HL-60 (cell line): ENCODE results near the gene TNNT1.

Source experiments
- DNase-seq, 2 experiments: peaks; one replicate each; pipeline ENCODE4 v3.0.0-alpha.2; 2010 to 2020; ENCODE audit warnings: low read depth in 1 of 2, low spot score in 1 of 2
- H3K27ac ChIP-seq: fragments of 250-450 bp; sonication (Bioruptor Pico); replicated peaks from 2 replicates; pipeline ENCODE4 v1.5.1; 2020; ENCODE audit warnings: mild to moderate bottlenecking, moderate library complexity
- H3K27me3 ChIP-seq: fragments of 250-450 bp; sonication (Bioruptor Pico); 2 replicates; pipeline ENCODE4 v1.5.1; 2021; ENCODE audit warnings: mild to moderate bottlenecking, moderate library complexity; ENCODE audit not compliant: insufficient read depth, poor library complexity, severe bottlenecking
- H3K4me3 ChIP-seq: replicated peaks from 2 replicates; pipeline ENCODE4 v1.5.1; 2011; ENCODE audit warnings: mild to moderate bottlenecking, control low read depth, low read length; ENCODE audit not compliant: insufficient read depth
- CTCF ChIP-seq: IDR thresholded peaks from one replicate; pipeline ENCODE4 v1.5.1; 2011; ENCODE audit warnings: low read length, control low read depth, inconsistent platforms; ENCODE audit not compliant: insufficient read depth
- GABPA ChIP-seq: IDR thresholded peaks from 2 replicates; pipeline ENCODE4 v1.6.1; 2012; ENCODE audit warnings: low read depth
- POLR2AphosphoS5 ChIP-seq: IDR thresholded peaks from 2 replicates; pipeline ENCODE4 v1.6.1; 2012; ENCODE audit warnings: low read depth
- REST ChIP-seq: IDR thresholded peaks from 2 replicates; pipeline ENCODE4 v1.6.1; 2012; ENCODE audit warnings: low read depth; ENCODE audit not compliant: insufficient replicate concordance
- SPI1 ChIP-seq: IDR thresholded peaks from 2 replicates; pipeline ENCODE4 v1.6.1; 2012; ENCODE audit warnings: low read depth, mild to moderate bottlenecking, borderline replicate concordance

Gene TNNT1

GRCh38 chr19:55095260-55096060, 53.5 kb downstream of the TNNT1 start:
- H3K27ac ChIP-seq, result no peak overlapping the region
- TF ChIP-seq POLR2AphosphoS5 (no peak), REST (no peak), GABPA (no peak), CTCF (no peak), SPI1 (no peak)
- DNase-seq, result no peak

GRCh38 chr19:55094456-55095259, 54.3 kb downstream of the TNNT1 start:
- no peak for DNase-seq
- Histone ChIP-seq H3K4me3 (no peak overlapping the region), H3K27ac (no peak overlapping the region), H3K27me3 (no peaks in the 10 kb centered on the region)
- no peak for TF ChIP-seq CTCF
- TF ChIP-seq GABPA, result no peak

More at GRCh38 chr19:55095260-55096060, 53.5 kb downstream of the TNNT1 start:
- H3K27me3 ChIP-seq, result no peaks in the 10 kb centered on the region
- no peak overlapping the region for H3K4me3 ChIP-seq

- no peak overlapping the region for H3K4me3 ChIP-seq
- DNase-seq, result no peak
- no peaks in the 10 kb centered on the region for H3K27me3 ChIP-seq
- no peak overlapping the region for H3K27ac ChIP-seq
- TF ChIP-seq GABPA (no peak), REST (no peak), SPI1 (no peak), POLR2AphosphoS5 (no peak), CTCF (no peak)
Measured at GRCh38 chr19:55092423-55093318, 56.3 kb downstream of the TNNT1 start.
